ENCODE measurements around the gene GARNL3.

GRCh38 chr9:127218818-127219217 is 45.8 kb upstream of the GARNL3 start:
- TF ChIP-seq, protein P1, sequence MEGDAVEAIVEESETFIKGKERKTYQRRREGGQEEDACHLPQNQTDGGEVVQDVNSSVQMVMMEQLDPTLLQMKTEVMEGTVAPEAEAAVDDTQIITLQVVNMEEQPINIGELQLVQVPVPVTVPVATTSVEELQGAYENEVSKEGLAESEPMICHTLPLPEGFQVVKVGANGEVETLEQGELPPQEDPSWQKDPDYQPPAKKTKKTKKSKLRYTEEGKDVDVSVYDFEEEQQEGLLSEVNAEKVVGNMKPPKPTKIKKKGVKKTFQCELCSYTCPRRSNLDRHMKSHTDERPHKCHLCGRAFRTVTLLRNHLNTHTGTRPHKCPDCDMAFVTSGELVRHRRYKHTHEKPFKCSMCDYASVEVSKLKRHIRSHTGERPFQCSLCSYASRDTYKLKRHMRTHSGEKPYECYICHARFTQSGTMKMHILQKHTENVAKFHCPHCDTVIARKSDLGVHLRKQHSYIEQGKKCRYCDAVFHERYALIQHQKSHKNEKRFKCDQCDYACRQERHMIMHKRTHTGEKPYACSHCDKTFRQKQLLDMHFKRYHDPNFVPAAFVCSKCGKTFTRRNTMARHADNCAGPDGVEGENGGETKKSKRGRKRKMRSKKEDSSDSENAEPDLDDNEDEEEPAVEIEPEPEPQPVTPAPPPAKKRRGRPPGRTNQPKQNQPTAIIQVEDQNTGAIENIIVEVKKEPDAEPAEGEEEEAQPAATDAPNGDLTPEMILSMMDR (IDR thresholded peaks at IDR 0.05): no peak
- TF ChIP-seq POLR2A (IDR thresholded peaks at IDR 0.05): no peak
